Neural progenitor cell (in vitro differentiated cells): ENCODE results near the gene KIR2DL3. TPM values are rescaled to one million over a fixed set of nuclear protein-coding genes. Genes with fewer than 3 reads are reported as not detected.

ENCODE experiments used
- DNase-seq: peaks from one replicate; pipeline ENCODE4 v3.0.0-alpha.2; 2016; ENCODE audit warnings: low spot score
- H2AFZ ChIP-seq: fragments of 200-600 bp; sonication (generic); replicated peaks from 2 replicates; pipeline ENCODE4 v1.6.1; 2016; ENCODE audit warnings: antibody characterized with exemption
- H3F3A ChIP-seq: fragments of 200-600 bp; sonication (generic); 2 replicates; pipeline ENCODE4 v1.6.1; 2016; ENCODE audit warnings: antibody characterized with exemption, low read depth
- H3K27ac ChIP-seq: fragments of 200-600 bp; sonication (generic); 2 replicates; pipeline ENCODE4 v1.5.1; 2016; ENCODE audit warnings: mild to moderate bottlenecking
- H3K27me3 ChIP-seq: fragments of 200-600 bp; sonication (generic); 2 replicates; pipeline ENCODE4 v1.6.1; 2016; ENCODE audit warnings: mild to moderate bottlenecking, moderate library complexity
- H3K36me3 ChIP-seq: fragments of 200-600 bp; sonication (generic); 2 replicates; pipeline ENCODE4 v1.5.1; 2016
- H3K4me1 ChIP-seq: fragments of 200-600 bp; sonication (generic); 2 replicates; pipeline ENCODE4 v1.6.1; 2016; ENCODE audit warnings: mixed run types
- H3K4me2 ChIP-seq: fragments of 200-600 bp; sonication (generic); 2 replicates; pipeline ENCODE4 v1.6.1; 2016
- H3K4me3 ChIP-seq: fragments of 200-600 bp; sonication (generic); 2 replicates; pipeline ENCODE4 v1.5.1; 2016
- H3K79me2 ChIP-seq: fragments of 200-600 bp; sonication (generic); 2 replicates; pipeline ENCODE4 v1.6.1; 2016; ENCODE audit warnings: low read depth
- H3K9ac ChIP-seq: fragments of 200-600 bp; sonication (generic); 2 replicates; pipeline ENCODE4 v1.6.1; 2016
- H3K9me3 ChIP-seq: fragments of 200-600 bp; sonication (generic); 2 replicates; pipeline ENCODE4 v1.5.1; 2016; ENCODE audit warnings: low read depth
- H4K20me1 ChIP-seq: fragments of 200-600 bp; sonication (generic); 2 replicates; pipeline ENCODE4 v1.6.1; 2016; ENCODE audit warnings: low read depth
- H3K27ac Mint-ChIP-seq: 3 replicates; pipeline ENCODE4 v1.8.0; 2021; ENCODE audit warnings: mixed read lengths
- H3K27me3 Mint-ChIP-seq: 2 replicates; pipeline ENCODE4 v1.8.0; 2022; ENCODE audit warnings: low read depth, mild to moderate bottlenecking, inconsistent platforms, moderate library complexity, mixed read lengths; ENCODE audit not compliant: insufficient read depth
- H3K36me3 Mint-ChIP-seq: 3 replicates; pipeline ENCODE4 v1.8.0; 2021; ENCODE audit warnings: mixed read lengths
- H3K4me1 Mint-ChIP-seq: 3 replicates; pipeline ENCODE4 v1.8.0; 2021; ENCODE audit warnings: mixed read lengths
- H3K4me3 Mint-ChIP-seq: 3 replicates; pipeline ENCODE4 v1.8.0; 2021; ENCODE audit warnings: mild to moderate bottlenecking, moderate library complexity, mixed read lengths
- H3K9me3 Mint-ChIP-seq: 3 replicates; pipeline ENCODE4 v1.8.0; 2020; ENCODE audit warnings: mixed read lengths
- CTCF ChIP-seq: fragments of 200-600 bp; sonication (generic); IDR thresholded peaks from 2 replicates; pipeline ENCODE4 v1.5.1; 2017; ENCODE audit warnings: antibody characterized with exemption, mild to moderate bottlenecking
- EZH2 ChIP-seq: fragments of 200-600 bp; sonication (generic); IDR thresholded peaks from 2 replicates; pipeline ENCODE4 v1.6.1; 2017; ENCODE audit warnings: antibody characterized with exemption, mild to moderate bottlenecking, moderate library complexity
- EZH2phosphoT487 ChIP-seq: fragments of 200-600 bp; sonication (generic); IDR thresholded peaks from 2 replicates; pipeline ENCODE4 v1.6.1; 2017; ENCODE audit warnings: antibody characterized with exemption
- total RNA-seq: library from RNA; depleted of rRNA; stranded (reverse); fragments of >200 nt; gene quantifications from 2 replicates; pipeline ENCODE4 v1.2.3, GENCODE V29; 2015; ENCODE audit warnings: low replicate concordance

KIR2DL3 gene
- total RNA-seq, 1 donor from 2014 or later, result not detected

GRCh38 chr19:54727562-54727961 is 10.8 kb upstream of the KIR2DL3 start:
- Histone ChIP-seq H3K27ac (no peak overlapping the region), H3K9me3 (peaks cover 6% of the 10 kb centered on the region), H3K4me1 (no peaks in the 10 kb centered on the region), H2AFZ (no peak overlapping the region), H3F3A (no peaks in the 10 kb centered on the region), H3K36me3 (no peaks in the 10 kb centered on the region), H3K9ac (no peak overlapping the region), H3K27me3 (no peaks in the 10 kb centered on the region), H3K79me2 (no peaks in the 10 kb centered on the region), H3K4me3 (no peak overlapping the region), H3K4me2 (no peak overlapping the region), H4K20me1 (no peaks in the 10 kb centered on the region)
- H3K9me3 Mint-ChIP-seq, result peaks cover 55% of the 10 kb centered on the region
- TF ChIP-seq EZH2 (no peak), CTCF (no peak), EZH2phosphoT487 (no peak)
- no peak for DNase-seq
- H3K27ac Mint-ChIP-seq, result no peak overlapping the region
- H3K27me3 Mint-ChIP-seq, result peaks cover 7% of the 10 kb centered on the region
- no peaks in the 10 kb centered on the region for H3K36me3 Mint-ChIP-seq
- H3K4me1 Mint-ChIP-seq, result no peaks in the 10 kb centered on the region
- H3K4me3 Mint-ChIP-seq, result no peak overlapping the region

- Mint-ChIP-seq H3K36me3 (no peaks in the 10 kb centered on the region), H3K27ac (no peak overlapping the region), H3K27me3 (peaks cover 7% of the 10 kb centered on the region), H3K4me3 (no peak overlapping the region), H3K4me1 (no peaks in the 10 kb centered on the region), H3K9me3 (peaks cover 59% of the 10 kb centered on the region)
- DNase-seq, result no peak
- H3K36me3 ChIP-seq, result no peaks in the 10 kb centered on the region
- H3K79me2 ChIP-seq, result no peaks in the 10 kb centered on the region
- H3K9ac ChIP-seq, result no peak overlapping the region
- no peaks in the 10 kb centered on the region for H3K27me3 ChIP-seq
- H4K20me1 ChIP-seq, result no peaks in the 10 kb centered on the region
- H3K4me3 ChIP-seq, result no peak overlapping the region
- H3K9me3 ChIP-seq, result peaks cover under 1% of the 10 kb centered on the region
- no peak overlapping the region for H3K27ac ChIP-seq
- H3F3A ChIP-seq, result no peaks in the 10 kb centered on the region
- no peak overlapping the region for H3K4me2 ChIP-seq
- H3K4me1 ChIP-seq, result no peaks in the 10 kb centered on the region
- no peak overlapping the region for H2AFZ ChIP-seq
- TF ChIP-seq CTCF (no peak), EZH2 (no peak), EZH2phosphoT487 (no peak)
Measured at GRCh38 chr19:54728167-54728566, 10.1 kb upstream of the KIR2DL3 start.

- no peaks in the 10 kb centered on the region for H3K36me3 Mint-ChIP-seq
- Histone ChIP-seq H3K36me3 (no peaks in the 10 kb centered on the region), H3K79me2 (no peaks in the 10 kb centered on the region), H3K9me3 (no peaks in the 10 kb centered on the region), H3K4me2 (no peak overlapping the region), H2AFZ (no peak overlapping the region), H3K27ac (no peak overlapping the region), H3K4me3 (no peak overlapping the region), H3F3A (no peaks in the 10 kb centered on the region), H3K4me1 (no peaks in the 10 kb centered on the region), H4K20me1 (no peaks in the 10 kb centered on the region), H3K9ac (no peak overlapping the region), H3K27me3 (no peaks in the 10 kb centered on the region)
- H3K9me3 Mint-ChIP-seq, result peaks cover 51% of the 10 kb centered on the region
- no peaks in the 10 kb centered on the region for H3K4me1 Mint-ChIP-seq
- DNase-seq, result no peak
- no peak overlapping the region for H3K4me3 Mint-ChIP-seq
- no peak for TF ChIP-seq CTCF
- TF ChIP-seq EZH2, result no peak
- TF ChIP-seq EZH2phosphoT487, result no peak
- H3K27ac Mint-ChIP-seq, result no peak overlapping the region
- H3K27me3 Mint-ChIP-seq, result peaks cover 12% of the 10 kb centered on the region
Measured at GRCh38 chr19:54729416-54730188, 8.7 kb upstream of the KIR2DL3 start.
